T-helper 9 cell (primary cell): Measurements from ENCODE around the gene KNSTRN.

Experiments
- DNase-seq: peaks from one replicate; pipeline ENCODE4 v3.0.0-alpha.2; 2020
- total RNA-seq, 2 donors: gene quantifications; one replicate each; lab custom pipeline; 2026; lab: John Stamatoyannopoulos, UW

The KNSTRN gene, protein sequence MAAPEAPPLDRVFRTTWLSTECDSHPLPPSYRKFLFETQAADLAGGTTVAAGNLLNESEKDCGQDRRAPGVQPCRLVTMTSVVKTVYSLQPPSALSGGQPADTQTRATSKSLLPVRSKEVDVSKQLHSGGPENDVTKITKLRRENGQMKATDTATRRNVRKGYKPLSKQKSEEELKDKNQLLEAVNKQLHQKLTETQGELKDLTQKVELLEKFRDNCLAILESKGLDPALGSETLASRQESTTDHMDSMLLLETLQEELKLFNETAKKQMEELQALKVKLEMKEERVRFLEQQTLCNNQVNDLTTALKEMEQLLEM
- total RNA-seq = 2.4 to 6.2 reads per million in 2 donors

- DNase-seq = peak; percentile 88
These were observed at the start of gene KNSTRN for GRCh38 chr15:40382580-40383456. Gene KNSTRN, plus strand, starts transcription at chr15:40382721. Its CDS starts 115 bp downstream, at chr15:40382836.

DNA sequence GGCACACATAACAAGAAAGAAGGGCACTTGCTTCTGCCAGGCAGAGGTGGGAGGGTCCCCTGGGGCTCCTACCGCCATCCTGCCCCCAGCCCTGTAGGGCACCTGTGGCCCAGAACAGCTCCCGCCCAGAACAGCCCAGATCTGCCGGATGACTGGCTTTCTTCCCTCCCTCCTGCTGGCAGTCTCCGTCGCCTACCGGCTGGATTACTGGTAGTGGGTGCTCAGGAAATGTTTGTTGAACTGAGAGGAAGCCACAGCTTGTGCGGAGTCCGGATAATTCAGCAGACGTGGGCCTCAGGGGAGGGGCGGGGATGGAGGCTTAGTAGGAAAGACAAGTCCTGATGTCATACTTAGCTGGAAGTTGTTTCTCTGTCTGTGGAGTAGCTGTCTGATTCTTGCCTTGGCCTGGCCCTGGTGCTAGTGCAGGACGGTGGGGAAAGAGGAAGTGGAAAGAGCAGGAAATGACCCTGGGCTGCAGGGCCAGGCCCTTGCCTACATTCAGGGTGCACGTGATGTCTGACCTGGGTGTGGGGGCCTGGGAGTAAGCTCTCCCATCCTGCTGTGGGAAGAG is 48.5 kb upstream of the KNSTRN start:
- no peak for DNase-seq

DNA sequence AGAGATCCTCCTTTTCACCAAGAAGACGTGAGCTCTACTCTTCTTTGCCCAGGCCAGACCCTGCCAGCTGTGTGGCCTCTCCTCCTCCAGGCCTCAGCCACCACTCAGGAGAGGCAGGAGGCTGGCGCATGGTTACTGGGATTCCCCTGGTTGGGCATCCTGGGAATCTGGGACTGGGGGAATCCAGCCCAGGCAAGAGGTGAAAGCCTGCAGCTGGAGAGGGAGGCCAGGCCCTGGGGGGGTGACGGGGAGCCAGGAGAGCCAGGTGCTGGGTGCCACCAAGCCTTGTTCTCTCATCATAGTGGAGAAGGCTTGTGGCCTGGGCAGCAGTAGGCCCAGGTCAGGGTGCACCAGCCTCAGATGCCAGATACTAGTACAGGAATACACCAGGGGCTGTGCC is 48.0 kb upstream of the KNSTRN start:
- no peak for DNase-seq

DNA sequence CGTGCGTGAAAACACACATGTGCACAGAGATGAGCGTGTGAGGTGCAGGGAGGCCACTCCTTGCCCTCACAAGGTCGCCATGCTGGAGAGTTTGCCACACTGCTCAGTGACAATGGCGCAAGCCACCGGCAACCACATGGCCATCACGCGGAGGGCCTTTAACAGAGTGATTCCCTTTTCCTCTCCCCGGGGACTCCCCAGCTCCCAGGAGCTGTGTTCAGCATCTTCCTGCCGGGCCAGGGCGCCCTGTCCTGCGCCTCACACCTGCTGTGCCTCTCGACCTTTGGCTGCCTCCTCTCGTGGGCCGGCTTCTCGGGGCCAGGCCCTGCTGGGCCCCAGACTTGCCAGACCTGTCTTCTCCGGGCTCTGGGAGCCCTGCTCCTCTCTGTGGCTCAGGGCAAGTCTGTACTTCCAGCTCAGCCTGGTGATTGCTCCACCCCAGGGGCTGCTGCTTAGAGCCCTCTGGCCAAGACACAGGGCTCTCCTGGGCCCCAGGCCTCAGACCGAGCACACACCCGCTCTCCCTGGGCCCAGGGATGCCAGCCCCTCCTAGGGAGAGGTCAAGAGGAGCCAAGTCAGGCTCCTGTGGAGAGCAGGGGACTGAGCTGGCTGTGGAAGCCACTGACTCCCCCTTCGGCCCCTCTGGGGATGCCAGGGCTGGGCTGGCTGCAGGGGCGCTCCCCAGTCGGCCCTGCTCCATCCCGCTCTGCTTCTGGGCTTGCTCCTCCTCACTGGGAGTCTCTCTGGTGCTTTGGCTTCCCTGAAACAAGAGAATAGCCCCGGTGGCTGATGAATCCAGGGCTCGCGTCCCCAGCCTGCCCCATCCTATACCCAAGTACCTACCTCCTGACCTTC is 47.4 kb upstream of the KNSTRN start:
- no peak for DNase-seq

- DNase-seq = no peak
These were observed 46.4 kb upstream of the KNSTRN start for GRCh38 chr15:40335938-40336743.

- no peak for DNase-seq
These were observed 45.8 kb upstream of the KNSTRN start for GRCh38 chr15:40336744-40337122.

GRCh38 chr15:40337597-40337996 is 44.9 kb upstream of the KNSTRN start:
- DNase-seq = no peak

GRCh38 chr15:40338041-40338657 is 44.4 kb upstream of the KNSTRN start:
- DNase-seq = peak; percentile 66

DNA sequence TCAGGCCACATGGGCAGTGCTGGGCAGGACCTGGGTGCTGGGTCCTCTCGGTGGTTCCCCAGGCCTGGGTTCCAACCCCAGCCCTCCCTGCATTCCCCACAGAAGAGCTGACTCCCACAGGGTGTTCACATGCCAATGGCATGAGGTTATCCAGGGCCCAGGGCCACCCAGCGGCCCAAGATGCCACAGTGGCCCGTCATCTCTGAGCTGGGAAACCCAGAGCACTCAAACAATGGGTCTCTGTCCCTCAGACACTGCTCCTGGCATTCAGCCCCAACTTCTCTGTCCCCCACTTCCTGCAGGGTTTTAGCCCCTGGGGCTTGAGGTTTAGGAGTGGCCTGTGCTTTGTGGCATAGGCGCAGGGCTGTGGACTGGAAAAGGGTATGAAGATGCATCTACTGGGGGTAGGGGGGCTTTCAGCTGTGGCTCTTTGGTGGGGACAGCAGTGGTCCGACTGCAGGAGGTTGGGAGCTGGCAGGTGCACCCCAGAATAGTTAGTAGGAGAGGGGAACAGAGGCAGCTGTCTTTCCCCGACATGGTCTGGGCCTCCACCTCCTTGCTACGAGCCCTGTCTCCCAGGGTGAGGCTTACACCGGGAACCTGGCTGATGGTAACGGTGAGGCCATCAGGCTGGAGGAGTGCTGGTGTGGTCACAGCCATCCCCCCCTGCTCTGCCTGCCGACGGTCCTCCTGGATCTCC is 43.5 kb upstream of the KNSTRN start:
- DNase-seq = no peak

DNA sequence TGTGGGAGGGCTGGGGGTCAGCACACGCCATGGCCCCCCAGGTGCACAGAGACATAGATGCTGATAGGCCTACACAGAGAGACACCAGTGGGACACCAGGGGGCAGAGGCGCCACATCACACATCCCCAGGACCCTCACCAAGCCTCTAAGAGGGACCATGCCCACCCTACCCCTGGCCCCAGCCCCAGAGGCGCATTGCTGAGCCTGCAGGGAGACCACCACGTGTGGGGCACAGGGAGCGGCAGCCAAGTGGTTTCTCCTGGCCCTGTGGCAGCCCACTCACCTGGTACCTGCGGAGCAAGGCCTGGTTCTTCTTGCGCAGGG is 42.9 kb upstream of the KNSTRN start:
- no peak for DNase-seq

DNA sequence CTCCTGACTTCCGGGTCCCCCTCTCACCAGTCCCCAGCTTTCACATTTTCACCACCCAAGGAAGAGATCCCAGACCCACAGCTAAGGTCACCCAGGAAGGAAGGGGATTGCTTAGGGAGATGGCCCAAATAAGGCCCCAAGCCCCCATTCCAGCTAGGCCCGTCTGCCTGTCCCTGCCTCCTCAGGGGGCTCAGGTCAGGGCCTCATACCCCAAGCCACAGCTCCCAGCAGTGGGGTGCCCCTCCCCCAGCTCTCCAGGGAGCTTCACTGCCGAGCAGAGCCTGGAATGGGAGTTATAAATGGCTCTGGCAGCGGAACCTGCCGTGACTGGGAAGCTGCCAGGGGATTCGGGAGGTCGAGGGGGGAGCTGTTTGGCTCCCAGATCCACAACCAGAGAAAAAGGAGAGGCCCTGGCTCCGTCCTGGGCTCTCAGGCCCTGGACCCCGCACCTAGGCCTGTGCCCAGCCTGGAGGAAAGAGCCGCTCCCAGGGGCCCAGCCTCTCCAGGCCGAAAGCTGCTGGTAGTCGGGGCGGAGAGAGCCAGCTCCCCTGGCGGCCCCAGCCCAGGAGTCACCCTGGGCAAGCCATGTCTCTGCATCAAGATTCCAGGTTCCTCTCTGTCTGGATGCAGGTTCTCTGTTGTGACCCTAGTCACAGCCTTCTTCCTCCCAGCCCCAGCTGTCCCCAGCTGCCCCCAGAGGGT is 42.3 kb upstream of the KNSTRN start:
- DNase-seq = no peak

- DNase-seq = no peak
These were observed 41.7 kb upstream of the KNSTRN start, which contains the start of gene CCDC9B for GRCh38 chr15:40340740-40341400. Gene CCDC9B, minus strand, starts transcription at chr15:40340939. Its CDS starts 120 bp downstream, at chr15:40340819.

DNA sequence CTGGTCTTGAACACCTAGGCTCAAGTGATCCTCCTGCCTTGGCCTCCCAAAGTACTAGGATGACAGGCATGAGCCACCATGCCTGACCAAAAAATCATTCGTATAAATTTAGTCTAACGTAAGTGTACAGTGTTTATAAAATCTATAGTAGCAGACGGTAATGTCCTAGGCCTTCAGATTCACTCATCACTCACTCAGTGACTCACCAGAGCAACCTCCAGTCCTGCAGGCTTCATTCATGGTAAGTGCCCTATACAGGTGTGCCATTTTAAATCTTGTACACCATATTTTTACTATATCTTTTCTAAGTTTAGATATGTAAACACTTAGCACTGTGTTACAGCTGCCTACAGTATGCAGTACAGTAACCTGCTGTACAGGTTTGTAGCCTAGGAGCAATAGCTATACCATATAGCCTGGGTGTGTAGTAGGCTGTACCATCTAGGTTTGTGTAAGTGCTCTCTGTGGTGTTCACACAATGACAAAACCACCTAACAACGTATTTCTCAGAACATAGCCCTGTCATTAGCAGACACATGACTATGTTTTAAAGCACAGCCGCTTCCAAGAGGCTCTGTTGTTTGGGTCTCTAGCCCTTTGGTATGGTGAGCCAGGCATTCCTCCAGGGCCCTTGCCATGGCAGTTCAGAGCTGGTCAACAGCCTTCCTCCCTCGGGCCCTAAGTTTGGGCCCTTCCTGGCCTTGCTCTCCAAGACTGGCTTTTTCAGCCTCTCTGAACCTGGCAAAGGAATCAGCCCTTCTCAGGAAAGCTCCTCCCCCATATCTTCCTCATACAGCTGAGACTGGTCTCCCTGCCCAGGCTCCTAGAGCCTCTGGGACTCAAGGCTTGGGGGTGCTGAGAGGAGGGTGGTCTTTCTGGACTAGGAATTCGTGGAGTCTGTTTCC is 39.9 kb upstream of the KNSTRN start:
- DNase-seq = no peak

DNA sequence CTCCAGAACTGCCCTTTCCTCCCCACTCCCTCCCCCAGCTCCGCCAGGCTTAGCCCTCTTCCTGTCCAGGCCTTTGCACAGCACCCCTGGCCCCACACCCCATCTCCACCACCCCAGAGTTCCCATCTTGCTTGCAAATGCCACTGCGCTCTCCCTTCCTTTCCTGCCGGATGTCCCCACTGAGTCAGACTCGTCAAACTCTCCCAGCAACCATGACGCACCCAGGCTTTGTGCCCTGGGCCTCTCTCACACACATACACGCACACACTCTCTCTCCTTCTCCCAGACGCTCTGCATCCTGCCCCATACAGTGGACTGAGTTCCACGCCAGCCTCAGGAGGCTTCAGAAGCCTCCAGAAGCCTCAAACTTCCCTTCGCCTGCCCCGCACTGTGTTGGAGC is 39.0 kb upstream of the KNSTRN start:
- no peak for DNase-seq

DNA sequence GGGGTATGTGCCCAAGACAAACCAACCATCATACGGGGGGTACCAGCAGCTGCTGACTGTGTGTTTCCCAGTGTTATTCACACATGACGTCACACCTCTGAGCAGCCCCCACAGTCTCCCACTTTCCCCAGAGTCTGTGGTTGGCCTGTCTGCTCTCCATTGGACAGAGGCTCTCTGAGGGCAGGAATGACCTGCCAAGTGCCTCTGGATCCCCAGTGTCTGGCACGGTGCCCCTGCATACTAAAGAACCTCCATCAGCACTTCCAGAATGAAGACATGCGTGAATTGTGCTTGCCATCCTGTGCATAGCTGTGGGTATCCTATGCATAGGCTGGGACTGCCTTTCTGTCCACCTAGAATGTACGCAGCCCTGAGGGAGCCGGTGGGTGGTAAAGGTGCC is 38.3 kb upstream of the KNSTRN start:
- DNase-seq = no peak

DNA sequence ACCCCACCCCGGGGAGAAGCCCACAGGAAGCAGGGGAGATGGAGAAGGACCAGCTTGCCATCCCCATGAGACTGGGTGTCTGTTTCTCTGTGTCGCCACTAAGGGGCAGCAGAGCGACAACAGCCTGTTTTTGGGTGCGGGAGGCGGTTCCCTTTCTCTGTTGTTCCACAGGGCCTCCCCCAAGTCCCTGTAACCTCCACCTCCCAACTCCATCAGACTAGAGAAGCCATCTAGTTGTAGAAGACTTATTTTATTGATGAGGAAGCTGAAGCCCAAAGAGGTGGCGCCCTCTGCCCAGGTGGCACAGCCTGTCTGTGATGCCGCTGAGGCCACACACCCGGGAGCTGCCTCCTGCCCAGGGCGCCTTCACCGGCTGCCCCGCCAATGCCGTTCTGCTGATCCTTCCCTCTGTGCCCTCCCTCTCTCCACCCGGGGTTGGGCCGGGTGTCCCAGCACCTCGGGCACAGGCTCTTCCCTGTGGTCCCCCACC is 37.8 kb upstream of the KNSTRN start:
- peak; percentile 59 for DNase-seq

- DNase-seq = no peak
These were observed 37.2 kb upstream of the KNSTRN start for GRCh38 chr15:40345225-40345866.
